Neutrophil (primary cell): ENCODE results near the gene U2AF1L4.

Experiments
- H3K27ac ChIP-seq: fragments of 200-600 bp; sonication (generic); 2 replicates; pipeline ENCODE4 v1.5.1; 2016; ENCODE audit warnings: mild to moderate bottlenecking, moderate library complexity
- H3K27me3 ChIP-seq: fragments of 200-600 bp; sonication (generic); 2 replicates; pipeline ENCODE4 v1.6.0; 2016; ENCODE audit warnings: mild to moderate bottlenecking
- H3K36me3 ChIP-seq: fragments of 200-600 bp; sonication (generic); 2 replicates; pipeline ENCODE4 v1.5.1; 2017
- H3K4me1 ChIP-seq, 2 experiments: fragments of 200-600 bp in 1 of 2; sonication (generic) in 1 of 2; 1 replicate in 1 of 2; 2 replicates in 1 of 2; pipeline versions ENCODE4 v1.5.1 to v1.6.1; 2013 to 2016; ENCODE audit warnings: low read depth in 1 of 2, low read length in 1 of 2, mild to moderate bottlenecking in 1 of 2, moderate library complexity in 1 of 2; ENCODE audit not compliant: control insufficient read depth in 1 of 2, insufficient read depth in 1 of 2
- H3K4me3 ChIP-seq, 2 experiments: fragments of 200-600 bp in 1 of 2; sonication (generic) in 1 of 2; 1 replicate in 1 of 2; 2 replicates in 1 of 2; pipeline ENCODE4 v1.5.1; 2013 to 2016; ENCODE audit warnings: low read depth in 1 of 2, low read length in 1 of 2, mild to moderate bottlenecking in 1 of 2, moderate library complexity in 1 of 2
- H3K9me3 ChIP-seq: fragments of 200-600 bp; sonication (generic); 2 replicates; pipeline ENCODE4 v1.5.1; 2016
- TF ChIP-seq, protein P1 (sequence below): fragments of 200-600 bp; sonication (generic); IDR thresholded peaks from 2 replicates; pipeline ENCODE4 v1.5.1; 2016; ENCODE audit warnings: antibody characterized with exemption

The U2AF1L4 gene

DNA sequence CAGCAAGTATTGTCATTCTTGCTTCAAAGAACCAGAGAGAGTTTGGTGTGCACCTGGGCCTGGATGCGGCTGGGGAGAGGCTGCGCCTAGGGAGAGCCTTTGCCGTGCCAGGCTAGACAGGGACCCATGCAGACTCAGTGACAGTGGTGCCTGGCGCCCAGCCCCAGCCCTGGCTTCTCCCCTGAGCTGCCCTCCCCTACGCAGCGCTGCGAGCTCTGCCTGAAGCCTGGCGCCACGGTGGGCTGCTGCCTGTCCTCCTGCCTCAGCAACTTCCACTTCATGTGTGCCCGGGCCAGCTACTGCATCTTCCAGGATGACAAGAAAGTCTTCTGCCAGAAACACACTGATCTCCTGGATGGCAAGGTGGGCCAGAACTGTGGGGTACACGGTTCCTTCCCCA, 15.5 kb downstream of the U2AF1L4 start:
- Histone ChIP-seq H3K27me3 (no peaks in the 10 kb centered on the region), H3K9me3 (no peaks in the 10 kb centered on the region), H3K36me3 (peaks cover 100% of the 10 kb centered on the region), H3K27ac (no peak overlapping the region), H3K4me3 (no peak overlapping the region), H3K4me1 (no peaks in the 10 kb centered on the region)
- TF ChIP-seq, protein P1, sequence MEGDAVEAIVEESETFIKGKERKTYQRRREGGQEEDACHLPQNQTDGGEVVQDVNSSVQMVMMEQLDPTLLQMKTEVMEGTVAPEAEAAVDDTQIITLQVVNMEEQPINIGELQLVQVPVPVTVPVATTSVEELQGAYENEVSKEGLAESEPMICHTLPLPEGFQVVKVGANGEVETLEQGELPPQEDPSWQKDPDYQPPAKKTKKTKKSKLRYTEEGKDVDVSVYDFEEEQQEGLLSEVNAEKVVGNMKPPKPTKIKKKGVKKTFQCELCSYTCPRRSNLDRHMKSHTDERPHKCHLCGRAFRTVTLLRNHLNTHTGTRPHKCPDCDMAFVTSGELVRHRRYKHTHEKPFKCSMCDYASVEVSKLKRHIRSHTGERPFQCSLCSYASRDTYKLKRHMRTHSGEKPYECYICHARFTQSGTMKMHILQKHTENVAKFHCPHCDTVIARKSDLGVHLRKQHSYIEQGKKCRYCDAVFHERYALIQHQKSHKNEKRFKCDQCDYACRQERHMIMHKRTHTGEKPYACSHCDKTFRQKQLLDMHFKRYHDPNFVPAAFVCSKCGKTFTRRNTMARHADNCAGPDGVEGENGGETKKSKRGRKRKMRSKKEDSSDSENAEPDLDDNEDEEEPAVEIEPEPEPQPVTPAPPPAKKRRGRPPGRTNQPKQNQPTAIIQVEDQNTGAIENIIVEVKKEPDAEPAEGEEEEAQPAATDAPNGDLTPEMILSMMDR = no peak

- no peaks in the 10 kb centered on the region for H3K9me3 ChIP-seq
- TF ChIP-seq, protein P1 = no peak
- H3K4me3 ChIP-seq = no peak overlapping the region
- H3K36me3 ChIP-seq = peaks cover 100% of the 10 kb centered on the region
- H3K27me3 ChIP-seq = no peaks in the 10 kb centered on the region
- H3K27ac ChIP-seq = no peak overlapping the region
- H3K4me1 ChIP-seq = no peaks in the 10 kb centered on the region
These were observed 16.2 kb downstream of the U2AF1L4 start for GRCh38 chr19:35729021-35729420.

DNA sequence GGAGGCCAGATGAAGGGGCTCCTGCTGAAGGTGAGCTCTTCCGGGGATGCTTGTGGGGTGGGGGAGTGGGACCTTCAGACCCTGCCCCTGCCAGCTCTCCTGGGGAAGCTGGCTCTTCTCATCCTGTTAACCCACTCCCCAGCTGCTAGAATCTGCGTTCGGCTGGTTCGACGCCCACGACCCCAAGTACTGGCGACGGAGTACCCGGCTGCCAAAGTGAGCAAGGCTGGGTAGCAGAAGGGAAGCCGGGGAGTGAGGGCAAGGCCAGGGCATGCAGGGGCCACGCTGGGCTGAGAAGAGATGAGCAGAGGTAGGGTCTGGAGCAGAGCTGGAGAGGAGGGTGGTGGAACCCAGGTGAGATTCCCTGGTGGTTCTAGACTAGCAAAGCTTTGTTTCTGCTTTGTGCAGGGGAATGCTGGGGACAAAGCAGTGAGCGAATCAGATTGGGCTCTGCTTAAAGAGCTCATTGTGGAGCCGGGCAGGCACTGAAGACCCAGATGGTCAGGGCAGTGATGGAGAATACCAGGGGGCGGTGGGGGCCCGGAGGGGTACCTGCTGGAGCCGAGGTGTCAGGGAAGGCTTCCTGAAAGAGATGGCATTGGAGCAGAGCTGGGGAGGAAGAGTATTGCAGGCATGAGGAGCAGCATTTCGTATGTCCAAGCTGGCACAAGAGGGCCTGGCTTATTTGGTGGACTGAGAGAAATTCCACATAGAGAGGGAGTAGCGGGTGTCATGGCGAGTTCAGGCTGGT, 17.1 kb downstream of the U2AF1L4 start:
- H3K27me3 ChIP-seq = no peaks in the 10 kb centered on the region
- peaks cover 100% of the 10 kb centered on the region for H3K36me3 ChIP-seq
- no peak overlapping the region for H3K4me3 ChIP-seq
- H3K9me3 ChIP-seq = no peaks in the 10 kb centered on the region
- TF ChIP-seq, protein P1 = no peak
- H3K4me1 ChIP-seq = no peaks in the 10 kb centered on the region
- no peak overlapping the region for H3K27ac ChIP-seq

DNA sequence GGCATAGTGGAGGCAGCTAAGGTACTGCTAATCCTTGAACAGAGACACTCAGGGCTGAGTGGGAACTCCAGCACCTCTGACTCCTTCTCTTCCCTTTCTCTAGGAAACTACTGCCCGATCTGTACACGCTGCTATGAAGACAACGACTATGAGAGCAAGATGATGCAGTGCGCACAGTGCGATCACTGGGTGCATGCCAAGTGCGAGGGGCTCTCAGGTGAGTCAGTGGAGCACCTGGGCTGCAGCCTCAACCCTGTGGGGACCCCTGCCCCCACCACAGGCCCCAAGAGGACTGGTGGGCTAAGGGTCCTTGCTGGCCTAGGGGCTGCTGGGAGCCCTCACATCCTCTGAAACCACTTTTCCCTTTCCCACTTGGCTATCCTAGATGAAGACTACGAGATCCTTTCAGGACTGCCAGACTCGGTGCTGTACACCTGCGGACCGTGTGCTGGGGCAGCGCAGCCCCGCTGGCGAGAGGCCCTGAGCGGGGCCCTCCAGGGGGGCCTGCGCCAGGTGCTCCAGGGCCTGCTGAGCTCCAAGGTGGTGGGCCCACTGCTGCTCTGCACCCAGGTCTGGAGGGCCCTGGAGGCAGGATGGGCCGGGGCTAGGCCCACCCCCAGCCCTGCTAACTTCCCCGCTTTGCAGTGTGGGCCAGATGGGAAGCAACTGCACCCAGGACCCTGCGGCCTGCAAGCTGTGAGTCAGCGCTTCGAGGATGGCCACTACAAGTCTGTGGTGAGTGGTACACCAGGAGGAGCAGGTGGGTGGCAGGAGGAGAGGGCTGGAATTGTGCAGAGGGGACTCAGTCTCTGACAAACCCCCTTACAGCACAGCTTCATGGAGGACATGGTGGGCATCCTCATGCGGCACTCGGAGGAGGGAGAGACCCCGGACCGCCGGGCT, 17.9 kb downstream of the U2AF1L4 start:
- H3K4me1 ChIP-seq = no peaks in the 10 kb centered on the region
- TF ChIP-seq, protein P1 = no peak
- peaks cover 100% of the 10 kb centered on the region for H3K36me3 ChIP-seq
- H3K4me3 ChIP-seq = no peak overlapping the region
- no peak overlapping the region for H3K27ac ChIP-seq
- no peaks in the 10 kb centered on the region for H3K27me3 ChIP-seq
- no peaks in the 10 kb centered on the region for H3K9me3 ChIP-seq

DNA sequence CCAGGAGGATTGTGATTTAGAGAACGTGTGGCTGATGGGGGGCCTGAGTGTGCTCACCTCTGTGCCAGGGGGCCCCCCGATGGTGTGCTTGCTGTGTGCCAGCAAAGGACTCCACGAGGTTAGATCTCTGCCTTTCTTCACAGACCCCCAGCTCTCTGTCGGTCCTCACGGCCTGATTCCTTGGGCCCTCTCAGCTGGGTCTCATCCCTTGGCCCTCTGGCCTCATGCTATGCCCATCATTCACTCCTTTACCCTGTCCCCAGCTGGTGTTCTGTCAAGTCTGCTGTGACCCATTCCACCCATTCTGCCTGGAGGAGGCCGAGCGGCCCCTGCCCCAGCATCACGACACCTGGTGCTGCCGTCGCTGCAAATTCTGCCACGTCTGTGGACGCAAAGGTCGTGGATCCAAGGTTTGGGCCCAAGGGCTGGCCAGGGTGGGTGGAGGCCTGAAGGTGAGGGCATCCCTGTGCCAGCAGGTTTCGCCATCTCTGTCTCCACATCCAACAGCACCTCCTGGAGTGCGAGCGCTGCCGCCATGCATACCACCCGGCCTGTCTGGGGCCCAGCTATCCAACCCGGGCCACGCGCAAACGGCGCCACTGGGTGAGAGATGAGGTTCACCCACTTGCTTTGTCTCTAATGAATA, 19.9 kb downstream of the U2AF1L4 start:
- Histone ChIP-seq H3K4me3 (no peak overlapping the region), H3K36me3 (peaks cover 100% of the 10 kb centered on the region)
- TF ChIP-seq, protein P1 = no peak

More for the DNA sequence above, 19.9 kb downstream of the U2AF1L4 start:
- Histone ChIP-seq H3K9me3 (no peaks in the 10 kb centered on the region), H3K27ac (no peak overlapping the region), H3K27me3 (no peaks in the 10 kb centered on the region), H3K4me1 (no peaks in the 10 kb centered on the region)
